ENCODE results near the gene KCTD14.
"Not testable (repeated sequence)": the region's sequence is repeated elsewhere in the genome, so short reads cannot be mapped to it uniquely, and the experiment has no call there.

Gene KCTD14

DNA sequence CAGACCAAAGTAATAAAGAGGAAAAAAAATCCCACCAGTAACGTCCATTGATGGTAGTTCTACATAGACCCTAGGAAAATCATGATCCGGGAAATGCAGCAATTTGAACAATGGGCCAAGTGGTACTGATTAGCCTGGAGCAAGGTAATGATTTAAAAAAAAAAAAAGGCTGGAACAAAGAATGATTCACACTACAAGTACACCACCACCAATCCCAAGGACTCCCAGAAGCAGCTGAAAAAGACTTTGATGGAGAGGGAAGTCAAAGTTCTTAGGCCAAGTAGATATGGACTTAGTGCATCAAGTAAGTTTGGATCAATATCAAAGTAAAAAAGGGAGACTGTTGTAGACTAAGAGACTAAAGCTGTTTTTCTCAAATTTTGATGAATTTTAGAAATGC is 11.8 kb downstream of the KCTD14 start:
- no peak overlapping the region for H3K4me3 ChIP-seq (ENCODE audit: low read depth in 1 of 5, low read length in 5 of 5)
- no peak overlapping the region for H3K27ac ChIP-seq (ENCODE audit: low read depth, low read length)
- H3K9ac ChIP-seq (ENCODE audit: low read length in 5 of 5): no peak overlapping the region
- no peaks in the 10 kb centered on the region for H3K27me3 ChIP-seq (ENCODE audit: control insufficient read depth in 5 of 5, insufficient read depth in 4 of 5, low read length in 5 of 5)
- H3K9me3 ChIP-seq (ENCODE audit: control insufficient read depth in 5 of 5, low read length in 5 of 5): no peaks in the 10 kb centered on the region
- peaks cover 0 to 3% (median 0%) of the 10 kb centered on the region in 5 donors for H3K36me3 ChIP-seq (ENCODE audit: control insufficient read depth in 5 of 5, insufficient read depth in 5 of 5, low read length in 5 of 5)
- H3K4me1 ChIP-seq (ENCODE audit: control insufficient read depth in 5 of 5, insufficient read depth in 5 of 5, low read length in 5 of 5): no peaks in the 10 kb centered on the region

DNA sequence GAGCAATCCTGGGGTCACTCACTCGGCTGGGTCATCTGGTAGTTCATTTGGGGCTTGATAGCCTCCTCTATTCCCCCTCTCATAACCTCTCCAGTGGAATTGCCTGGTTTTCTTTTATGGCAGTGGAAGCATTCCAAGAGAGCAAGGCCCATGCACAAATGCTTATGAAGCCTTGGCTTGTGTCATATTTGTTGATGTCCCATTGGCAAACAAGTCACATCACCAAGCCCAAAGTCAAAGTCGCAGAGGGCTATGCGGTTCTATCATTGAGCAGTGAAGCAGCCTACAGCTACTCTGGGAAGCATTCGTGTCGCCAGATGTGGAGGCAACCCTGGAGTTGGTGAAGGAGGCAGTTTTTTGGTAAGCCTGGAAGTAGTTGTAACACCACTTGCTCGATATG is 12.3 kb downstream of the KCTD14 start:
- Histone ChIP-seq H3K4me3 (ENCODE audit: low read depth in 1 of 5, low read length in 5 of 5) (no peak overlapping the region), H3K36me3 (ENCODE audit: control insufficient read depth in 5 of 5, insufficient read depth in 5 of 5, low read length in 5 of 5) (no peaks in the 10 kb centered on the region), H3K27ac (ENCODE audit: low read depth, low read length) (no peak overlapping the region), H3K4me1 (ENCODE audit: control insufficient read depth in 5 of 5, insufficient read depth in 5 of 5, low read length in 5 of 5) (no peaks in the 10 kb centered on the region), H3K9me3 (ENCODE audit: control insufficient read depth in 5 of 5, low read length in 5 of 5) (no peaks in the 10 kb centered on the region), H3K27me3 (ENCODE audit: control insufficient read depth in 5 of 5, insufficient read depth in 4 of 5, low read length in 5 of 5) (no peaks in the 10 kb centered on the region), H3K9ac (ENCODE audit: low read length in 5 of 5) (no peak overlapping the region)

DNA sequence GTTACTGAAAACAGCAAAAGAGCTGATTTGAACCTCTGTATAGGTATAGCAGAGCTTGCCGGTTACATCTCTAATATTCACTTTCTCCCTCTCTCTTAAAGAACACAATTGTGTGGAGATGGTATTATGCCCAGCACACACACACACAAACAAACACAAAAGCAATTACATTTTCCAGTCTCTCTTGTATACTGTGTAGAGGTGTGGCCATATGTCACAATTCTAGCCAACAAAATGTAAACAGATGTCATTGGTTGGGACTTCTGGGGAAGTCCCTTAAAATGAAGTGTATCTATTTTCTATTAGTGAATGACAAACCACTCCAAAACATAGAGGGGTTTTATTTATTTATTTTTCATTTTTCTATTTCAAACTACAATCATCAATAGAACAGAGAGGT is 12.8 kb downstream of the KCTD14 start:
- Histone ChIP-seq H3K4me1 (ENCODE audit: control insufficient read depth in 5 of 5, insufficient read depth in 5 of 5, low read length in 5 of 5) (no peaks in the 10 kb centered on the region), H3K9me3 (ENCODE audit: control insufficient read depth in 5 of 5, low read length in 5 of 5) (no peaks in the 10 kb centered on the region), H3K9ac (ENCODE audit: low read length in 5 of 5) (no peak overlapping the region), H3K27me3 (ENCODE audit: control insufficient read depth in 5 of 5, insufficient read depth in 4 of 5, low read length in 5 of 5) (no peaks in the 10 kb centered on the region), H3K27ac (ENCODE audit: low read depth, low read length) (no peak overlapping the region), H3K4me3 (ENCODE audit: low read depth in 1 of 5, low read length in 5 of 5) (no peak overlapping the region), H3K36me3 (ENCODE audit: control insufficient read depth in 5 of 5, insufficient read depth in 5 of 5, low read length in 5 of 5) (no peaks in the 10 kb centered on the region)

DNA sequence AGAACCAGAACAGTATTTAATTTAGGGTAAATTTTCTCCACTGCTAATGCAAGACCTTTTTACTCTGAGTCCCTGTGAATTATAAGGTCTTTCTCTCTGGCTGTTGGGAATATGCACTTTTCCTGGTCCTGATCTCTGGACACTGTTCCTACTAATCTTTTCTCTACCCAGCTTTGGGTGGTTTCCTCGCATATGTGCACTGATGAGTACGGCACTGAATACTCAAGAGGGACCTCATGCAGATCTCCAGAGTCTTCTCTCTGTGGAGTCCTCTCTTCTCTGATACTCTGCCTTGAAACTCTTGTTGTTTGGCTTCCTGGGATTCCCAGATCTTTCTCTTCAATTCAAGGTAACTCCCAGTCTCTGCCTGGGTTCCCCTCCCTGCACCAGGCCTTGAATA is 14.0 kb downstream of the KCTD14 start:
- Histone ChIP-seq H3K9me3 (ENCODE audit: control insufficient read depth in 5 of 5, low read length in 5 of 5) (no peaks in the 10 kb centered on the region), H3K27me3 (ENCODE audit: control insufficient read depth in 5 of 5, insufficient read depth in 4 of 5, low read length in 5 of 5) (no peaks in the 10 kb centered on the region), H3K36me3 (ENCODE audit: control insufficient read depth in 5 of 5, insufficient read depth in 5 of 5, low read length in 5 of 5) (no peaks in the 10 kb centered on the region), H3K4me1 (ENCODE audit: control insufficient read depth in 5 of 5, insufficient read depth in 5 of 5, low read length in 5 of 5) (no peaks in the 10 kb centered on the region), H3K27ac (ENCODE audit: low read depth, low read length) (no peak overlapping the region), H3K9ac (ENCODE audit: low read length in 5 of 5) (no peak overlapping the region), H3K4me3 (ENCODE audit: low read depth in 1 of 5, low read length in 5 of 5) (no peak overlapping the region)

DNA sequence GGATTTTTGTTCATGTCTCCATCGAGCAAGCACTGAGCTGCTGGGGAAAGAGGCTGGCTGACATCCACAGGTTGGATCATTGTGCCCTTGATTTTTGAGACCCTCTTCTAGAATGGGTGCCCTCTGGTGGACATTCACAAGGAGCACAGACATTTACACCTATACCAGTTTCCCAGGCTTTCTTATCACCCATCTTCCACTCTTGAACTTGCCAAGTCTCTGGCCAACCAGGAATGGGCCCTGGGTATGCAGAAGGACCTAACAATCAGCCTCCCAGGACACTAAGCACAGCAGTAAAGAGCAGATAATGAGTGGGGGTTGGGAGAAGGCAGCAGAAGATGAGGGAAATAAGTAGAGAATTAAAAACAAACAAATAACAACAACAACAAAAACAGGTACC is 22.9 kb downstream of the KCTD14 start:
- Histone ChIP-seq H3K9ac (ENCODE audit: low read length in 5 of 5) (no peak overlapping the region), H3K27ac (ENCODE audit: low read depth, low read length) (no peak overlapping the region), H3K36me3 (ENCODE audit: control insufficient read depth in 5 of 5, insufficient read depth in 5 of 5, low read length in 5 of 5) (no peaks in the 10 kb centered on the region), H3K27me3 (ENCODE audit: control insufficient read depth in 5 of 5, insufficient read depth in 4 of 5, low read length in 5 of 5) (no peaks in the 10 kb centered on the region), H3K9me3 (ENCODE audit: control insufficient read depth in 5 of 5, low read length in 5 of 5) (no peaks in the 10 kb centered on the region), H3K4me3 (ENCODE audit: low read depth in 1 of 5, low read length in 5 of 5) (no peak overlapping the region), H3K4me1 (ENCODE audit: control insufficient read depth in 5 of 5, insufficient read depth in 5 of 5, low read length in 5 of 5) (peaks cover 0 to 3% (median 2%) of the 10 kb centered on the region in 5 donors)

DNA sequence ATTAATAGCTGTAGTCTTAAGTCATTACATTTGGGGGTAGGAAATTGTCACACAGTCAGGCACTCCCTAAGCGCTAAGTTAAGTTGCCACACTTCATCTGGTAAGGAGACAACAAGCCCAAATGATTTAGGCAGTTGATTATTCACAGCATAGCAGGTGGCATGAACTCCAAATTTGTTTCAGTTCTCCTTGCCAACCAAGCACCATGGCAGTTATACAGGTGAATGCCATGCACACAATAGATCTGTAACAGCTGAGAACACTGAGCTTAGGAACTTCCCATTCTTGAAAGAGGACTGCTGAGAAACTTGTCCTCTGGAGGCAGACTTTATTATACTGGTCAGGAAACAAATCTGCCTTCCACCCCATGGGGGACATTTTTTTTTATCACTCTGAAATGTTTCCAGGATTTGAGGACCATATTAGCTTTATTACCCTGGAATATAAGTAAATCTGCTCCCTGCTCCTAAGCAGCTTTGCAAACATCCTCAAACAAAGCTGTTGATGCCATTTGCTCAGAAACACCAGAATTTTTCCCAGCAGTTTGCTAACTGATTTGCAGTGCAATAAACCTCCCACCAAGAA is 23.5 kb downstream of the KCTD14 start:
- peaks cover 0 to 7% (median 6%) of the 10 kb centered on the region in 5 donors for H3K4me1 ChIP-seq (ENCODE audit: control insufficient read depth in 5 of 5, insufficient read depth in 5 of 5, low read length in 5 of 5)
- H3K9me3 ChIP-seq (ENCODE audit: control insufficient read depth in 5 of 5, low read length in 5 of 5): no peaks in the 10 kb centered on the region
- H3K36me3 ChIP-seq (ENCODE audit: control insufficient read depth in 5 of 5, insufficient read depth in 5 of 5, low read length in 5 of 5): no peaks in the 10 kb centered on the region
- H3K27ac ChIP-seq (ENCODE audit: low read depth, low read length): no peak overlapping the region
- H3K9ac ChIP-seq (ENCODE audit: low read length in 5 of 5): no peak overlapping the region
- no peak overlapping the region for H3K4me3 ChIP-seq (ENCODE audit: low read depth in 1 of 5, low read length in 5 of 5)
- H3K27me3 ChIP-seq (ENCODE audit: control insufficient read depth in 5 of 5, insufficient read depth in 4 of 5, low read length in 5 of 5): no peaks in the 10 kb centered on the region

DNA sequence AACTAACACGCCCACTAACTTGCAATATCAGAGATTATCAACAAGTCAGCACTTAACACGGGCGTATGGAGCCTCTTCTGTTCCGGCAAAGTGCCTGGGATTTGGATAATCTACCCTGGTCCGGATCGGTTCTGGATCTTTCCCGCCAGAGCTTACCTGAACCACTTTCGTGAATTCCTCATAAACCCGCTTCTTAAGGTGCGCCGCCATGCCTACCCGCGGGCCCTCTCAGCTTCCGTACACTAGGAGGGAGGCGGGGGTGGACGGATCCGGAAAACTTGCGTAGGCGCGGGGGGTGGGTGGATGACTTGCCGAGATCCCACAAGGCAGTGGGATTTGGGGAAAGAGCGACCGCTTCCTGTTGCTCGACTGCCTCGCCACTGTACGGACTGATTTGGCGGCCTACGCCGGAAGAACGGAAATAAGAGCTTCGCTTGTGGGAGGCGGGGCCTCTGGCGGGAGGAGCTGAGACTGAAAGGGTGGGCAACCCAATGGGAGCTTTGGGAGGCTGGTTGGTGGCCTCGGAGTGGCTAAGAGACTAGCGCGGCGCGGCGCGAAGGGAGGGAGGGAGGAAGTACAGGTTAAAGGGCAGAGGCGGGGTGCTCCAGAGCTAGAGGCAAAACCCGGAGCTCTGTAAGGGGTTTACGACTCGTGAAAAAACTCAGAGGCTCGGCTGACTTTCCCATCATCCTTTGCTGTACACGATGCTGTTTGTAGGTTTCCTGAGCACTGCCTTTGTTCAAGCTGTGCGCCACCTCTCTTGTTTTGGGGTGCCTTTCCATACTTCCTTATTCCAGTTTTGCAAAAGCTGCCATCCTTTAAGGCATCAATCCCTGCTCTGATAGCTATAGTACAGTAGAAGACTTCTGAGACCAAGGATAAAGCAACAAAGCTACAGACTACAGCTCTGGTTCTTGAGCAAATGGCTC is 28.4 kb downstream of the KCTD14 start, which contains the start of gene INTS4:
INTS4 (minus strand) TSS at position 235 of the 929 bp plus-strand sequence; CDS start at position 210, 25 bp downstream.
- Histone ChIP-seq H3K4me1 (ENCODE audit: control insufficient read depth in 5 of 5, insufficient read depth in 5 of 5, low read length in 5 of 5) (peaks cover 6 to 23% (median 18%) of the 10 kb centered on the region in 5 donors), H3K4me3 (ENCODE audit: low read depth in 1 of 5, low read length in 5 of 5) (peak within 1 kb of the TSS; percentile 81 to 98 (median 92)), H3K36me3 (ENCODE audit: control insufficient read depth in 5 of 5, insufficient read depth in 5 of 5, low read length in 5 of 5) (peaks cover 0 to 16% (median 12%) of the 10 kb centered on the region in 5 donors), H3K9me3 (ENCODE audit: control insufficient read depth in 5 of 5, low read length in 5 of 5) (no peaks in the 10 kb centered on the region), H3K27me3 (ENCODE audit: control insufficient read depth in 5 of 5, insufficient read depth in 4 of 5, low read length in 5 of 5) (no peaks in the 10 kb centered on the region), H3K9ac (ENCODE audit: low read length in 5 of 5) (peak within 1 kb of the TSS; percentile 86 to 90 (median 88)), H3K27ac (ENCODE audit: low read depth, low read length) (peak within 1 kb of the TSS; percentile 78)

DNA sequence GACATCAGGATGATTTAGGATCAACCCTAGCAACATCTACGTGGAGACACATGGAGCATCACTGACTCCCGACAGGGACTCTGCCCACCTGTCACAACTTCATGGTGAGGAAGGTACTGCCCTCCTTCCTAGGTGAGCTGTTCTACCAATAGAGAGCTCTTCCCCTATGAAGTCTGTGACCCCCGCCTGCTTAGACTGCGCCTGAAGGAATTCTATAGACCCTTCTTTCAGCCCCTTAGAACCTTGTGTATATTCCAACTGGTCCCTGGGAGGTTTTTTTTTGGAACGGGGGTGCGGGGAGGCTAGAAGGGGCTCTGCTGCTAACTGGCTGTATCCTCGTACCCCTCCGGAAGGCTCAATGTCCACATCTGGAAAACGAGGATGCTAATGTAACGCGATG is 29.2 kb downstream of the KCTD14 start:
- Histone ChIP-seq H3K4me3 (ENCODE audit: low read depth in 1 of 5, low read length in 5 of 5) (peak overlapping the region; percentile 81 to 98 (median 92)), H3K4me1 (ENCODE audit: control insufficient read depth in 5 of 5, insufficient read depth in 5 of 5, low read length in 5 of 5) (peaks cover 6 to 23% (median 18%) of the 10 kb centered on the region in 5 donors), H3K27ac (ENCODE audit: low read depth, low read length) (peak overlapping the region; percentile 78), H3K36me3 (ENCODE audit: control insufficient read depth in 5 of 5, insufficient read depth in 5 of 5, low read length in 5 of 5) (peaks cover 0 to 20% (median 13%) of the 10 kb centered on the region in 5 donors), H3K9me3 (ENCODE audit: control insufficient read depth in 5 of 5, low read length in 5 of 5) (no peaks in the 10 kb centered on the region), H3K9ac (ENCODE audit: low read length in 5 of 5) (peak overlapping the region; percentile 48 to 89 (median 88)), H3K27me3 (ENCODE audit: control insufficient read depth in 5 of 5, insufficient read depth in 4 of 5, low read length in 5 of 5) (no peaks in the 10 kb centered on the region)

DNA sequence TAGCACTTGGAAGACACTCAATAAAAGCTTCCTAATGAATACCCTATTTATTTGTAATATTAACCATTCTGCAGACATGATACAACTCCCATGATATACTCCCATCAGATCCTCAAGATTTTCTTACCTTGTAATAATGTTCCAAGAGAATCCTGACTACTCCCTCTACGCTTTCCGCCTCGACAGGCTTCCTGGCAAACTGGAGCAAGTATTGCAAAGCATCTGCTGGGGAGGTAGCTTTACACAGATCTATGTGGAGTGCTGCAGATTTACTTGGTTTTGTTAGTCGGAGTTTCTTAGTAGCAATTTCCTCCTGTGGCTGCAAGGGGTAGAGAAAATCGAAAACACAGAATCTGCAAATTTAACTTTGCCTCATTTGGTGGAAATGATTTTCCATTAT is 32.1 kb downstream of the KCTD14 start:
- H3K9ac ChIP-seq (ENCODE audit: low read length in 5 of 5): no peak overlapping the region
- peaks cover 6 to 23% (median 18%) of the 10 kb centered on the region in 5 donors for H3K4me1 ChIP-seq (ENCODE audit: control insufficient read depth in 5 of 5, insufficient read depth in 5 of 5, low read length in 5 of 5)
- no peaks in the 10 kb centered on the region for H3K9me3 ChIP-seq (ENCODE audit: control insufficient read depth in 5 of 5, low read length in 5 of 5)
- H3K4me3 ChIP-seq (ENCODE audit: low read depth in 1 of 5, low read length in 5 of 5): no peak overlapping the region
- H3K36me3 ChIP-seq (ENCODE audit: control insufficient read depth in 5 of 5, insufficient read depth in 5 of 5, low read length in 5 of 5): peaks cover 6 to 28% (median 20%) of the 10 kb centered on the region in 5 donors
- no peaks in the 10 kb centered on the region for H3K27me3 ChIP-seq (ENCODE audit: control insufficient read depth in 5 of 5, insufficient read depth in 4 of 5, low read length in 5 of 5)
- no peak overlapping the region for H3K27ac ChIP-seq (ENCODE audit: low read depth, low read length)

DNA sequence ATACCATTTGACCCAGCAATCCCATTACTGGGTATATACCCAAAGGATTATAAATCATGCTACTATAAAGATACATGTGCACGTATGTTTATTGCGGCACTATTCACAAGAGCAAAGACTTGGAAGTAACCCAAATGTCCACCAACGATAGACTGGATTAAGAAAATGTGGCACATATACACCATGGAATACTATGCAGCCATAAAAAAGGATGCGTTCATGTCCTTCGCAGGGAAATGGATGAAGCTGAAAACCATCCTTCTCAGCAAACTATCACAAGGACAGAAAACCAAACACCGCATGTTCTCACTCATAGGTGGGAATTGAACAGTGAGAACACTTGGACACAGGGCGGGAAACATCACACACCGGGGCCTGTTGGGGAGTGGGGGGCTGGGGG is 36.6 kb downstream of the KCTD14 start:
- H3K27me3 ChIP-seq (ENCODE audit: control insufficient read depth in 5 of 5, insufficient read depth in 4 of 5, low read length in 5 of 5); H3K27ac ChIP-seq (ENCODE audit: low read depth, low read length); H3K4me3 ChIP-seq (ENCODE audit: low read depth in 1 of 5, low read length in 5 of 5); H3K9ac ChIP-seq (ENCODE audit: low read length in 5 of 5); H3K9me3 ChIP-seq (ENCODE audit: control insufficient read depth in 5 of 5, low read length in 5 of 5); H3K4me1 ChIP-seq (ENCODE audit: control insufficient read depth in 5 of 5, insufficient read depth in 5 of 5, low read length in 5 of 5): not testable (repeated sequence)
- H3K36me3 ChIP-seq (ENCODE audit: control insufficient read depth in 5 of 5, insufficient read depth in 5 of 5, low read length in 5 of 5): peaks cover 9 to 35% (median 26%) of the 10 kb centered on the region in 5 donors

All from subcutaneous abdominal adipose tissue (tissue), 5 donors.